ENCODE results near the gene SLC37A3. TPM values are rescaled to one million over a fixed set of nuclear protein-coding genes. Genes with fewer than 3 reads are reported as not detected.
"Not testable (repeated sequence)": the region's sequence is repeated elsewhere in the genome, so short reads cannot be mapped to it uniquely, and the experiment has no call there.

Gene SLC37A3
- polyA plus RNA-seq, 4 donors = 51.9 to 63.8 (median 57.2) TPM

DNA sequence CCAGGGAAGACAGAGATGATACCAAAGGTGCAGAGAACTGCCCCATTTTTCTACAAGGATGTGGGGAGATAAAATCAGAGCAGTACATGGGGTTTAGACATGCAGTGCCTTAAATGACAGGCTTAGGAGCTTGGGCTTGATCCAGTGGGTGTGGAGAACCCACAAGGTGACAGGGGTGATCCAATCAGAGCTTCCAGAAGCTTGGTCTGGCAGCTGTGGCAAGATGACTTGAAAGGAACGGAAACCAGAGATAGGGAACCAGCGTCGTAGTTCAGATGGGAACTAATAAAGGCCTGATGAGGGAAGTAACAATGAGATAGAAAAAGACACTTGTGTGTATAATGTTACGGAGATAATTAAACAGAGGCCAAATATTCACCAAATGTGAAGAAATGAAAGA is 80.7 kb downstream of the SLC37A3 start:
- DNase-seq (ENCODE audit: low read depth in 4 of 4, low spot score in 3 of 4) = no peak

DNA sequence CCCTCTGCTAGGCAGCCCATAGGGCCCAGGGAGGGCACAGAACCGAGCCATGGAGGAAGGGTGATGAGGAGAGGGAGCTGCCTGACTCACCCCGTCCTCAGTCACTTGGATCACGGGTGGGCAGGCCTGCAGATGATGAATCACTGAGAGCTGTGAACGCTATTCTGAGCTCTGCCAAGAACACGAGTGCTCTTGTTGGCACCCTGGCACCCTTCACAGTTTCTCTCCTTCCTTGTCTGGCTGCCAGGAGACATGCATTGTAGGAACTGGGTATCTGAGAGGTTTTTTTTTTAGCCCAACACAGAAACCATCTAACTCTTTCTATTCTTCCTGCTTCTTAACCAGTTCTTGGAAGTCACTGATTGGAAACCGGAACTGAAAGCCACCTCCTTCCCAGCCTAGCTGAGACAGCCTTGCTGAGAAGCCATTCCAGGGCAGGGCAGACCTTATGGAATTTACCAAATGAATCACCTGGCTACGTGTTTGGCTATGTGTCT is 82.1 kb downstream of the SLC37A3 start:
- no peak for DNase-seq (ENCODE audit: low read depth in 4 of 4, low spot score in 3 of 4)

DNA sequence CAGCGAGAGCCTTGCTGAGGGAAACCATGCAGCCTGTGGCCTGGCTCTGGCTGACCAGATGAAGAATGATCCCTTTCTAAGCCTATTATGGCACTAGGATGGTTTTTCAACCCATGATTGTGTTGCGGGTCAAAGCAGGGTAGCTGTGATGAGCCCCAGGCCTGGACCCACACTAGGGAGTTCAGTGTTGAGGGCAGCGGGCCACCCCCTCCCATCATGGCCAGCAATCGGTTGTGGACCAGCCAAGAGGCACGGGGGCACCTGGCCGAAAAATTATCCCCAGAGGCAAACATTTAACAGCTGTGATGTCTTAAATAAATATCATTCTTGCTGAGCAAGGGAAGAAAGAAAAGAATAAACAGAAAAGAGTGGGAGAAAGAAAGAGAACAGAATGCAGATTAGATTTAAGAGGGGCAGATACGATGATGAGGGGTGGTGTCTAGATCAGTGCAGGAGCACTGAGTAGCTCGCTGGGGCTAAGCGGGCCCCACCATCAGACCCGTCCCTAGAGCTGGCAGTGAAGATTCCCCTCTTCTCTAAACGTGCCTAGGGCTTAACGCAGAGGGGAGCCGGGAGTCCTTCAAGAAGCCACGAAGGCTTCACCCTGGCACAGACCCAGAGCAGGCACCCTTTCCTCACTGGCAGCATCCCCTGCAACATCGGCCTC is 82.7 kb downstream of the SLC37A3 start:
- no peak for DNase-seq (ENCODE audit: low read depth in 4 of 4, low spot score in 3 of 4)

DNA sequence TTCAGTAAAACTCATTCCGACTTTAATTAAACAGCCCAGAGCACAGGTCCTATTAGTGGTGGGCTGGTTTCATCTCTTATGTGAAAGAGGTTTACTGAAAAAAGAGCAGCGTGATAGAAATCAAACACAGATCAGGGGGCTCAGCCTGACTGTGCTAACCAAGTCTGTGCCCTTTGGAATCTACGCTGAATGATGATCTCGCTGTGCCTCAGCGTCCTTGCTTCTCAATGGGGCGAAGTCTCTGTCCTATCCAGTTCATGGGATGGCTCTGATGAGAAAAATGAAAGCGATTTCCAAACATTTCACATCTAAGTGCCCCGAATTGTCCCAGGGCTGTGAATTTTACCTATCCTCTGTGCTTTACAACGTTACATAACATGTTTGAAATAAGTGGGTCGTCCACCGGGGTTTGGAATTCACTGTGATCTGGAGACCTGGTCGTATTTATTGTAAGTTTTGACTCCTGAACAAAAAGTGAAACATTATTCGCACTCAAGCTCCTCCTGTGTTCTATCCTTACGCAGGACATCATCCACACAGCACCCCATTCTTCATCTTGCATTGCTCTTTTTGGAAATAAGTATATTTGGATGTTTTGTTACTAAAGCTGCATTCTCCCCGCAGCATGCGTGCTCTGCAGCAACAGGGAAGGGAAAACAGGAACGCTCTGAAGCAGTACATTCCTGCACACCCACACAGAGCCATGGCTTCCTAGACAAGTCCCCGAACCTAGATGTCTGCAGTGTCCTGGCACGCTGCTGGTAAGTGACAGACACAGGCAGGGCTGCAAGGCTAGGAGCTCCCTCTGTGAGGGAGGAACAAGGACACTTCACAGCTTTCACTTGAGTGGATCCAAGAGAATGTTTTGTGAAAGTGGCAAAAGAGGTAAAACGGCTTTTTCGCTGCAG is 83.5 kb downstream of the SLC37A3 start:
- no peak for DNase-seq (ENCODE audit: low read depth in 4 of 4, low spot score in 3 of 4)

DNA sequence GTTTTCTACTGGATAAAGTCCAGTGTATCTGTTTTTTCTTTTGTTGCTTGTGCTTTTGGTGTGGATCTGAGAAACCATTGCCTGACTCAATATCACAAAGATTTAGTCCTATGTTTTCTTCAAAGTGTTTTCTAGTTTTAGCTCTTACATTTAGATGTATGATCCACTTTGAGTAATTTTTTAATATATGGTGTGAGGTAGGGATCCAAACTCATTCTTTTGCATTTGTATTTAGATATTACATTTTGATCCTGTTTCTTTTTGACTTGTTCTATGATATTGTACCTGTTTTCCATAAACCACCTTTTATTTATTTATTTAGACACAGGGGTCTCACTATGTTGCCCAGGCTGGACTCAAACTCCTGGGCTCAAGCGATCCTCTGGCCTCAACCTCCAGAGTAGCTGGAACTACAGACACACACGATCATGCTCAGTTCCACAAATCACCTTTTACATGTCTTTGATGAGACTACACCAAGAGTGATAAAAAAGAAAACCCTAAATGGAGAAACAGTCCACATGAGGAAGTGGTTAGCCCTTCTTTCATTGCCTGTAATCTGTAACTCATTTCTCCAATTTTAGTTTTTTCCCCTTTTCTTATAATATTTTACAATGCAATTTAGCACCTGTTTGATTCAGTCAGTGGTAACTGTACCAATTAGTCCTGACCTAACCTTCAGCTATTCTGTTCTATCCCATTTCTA is 86.0 kb downstream of the SLC37A3 start:
- DNase-seq (ENCODE audit: low read depth in 4 of 4, low spot score in 3 of 4) = no peak

DNA sequence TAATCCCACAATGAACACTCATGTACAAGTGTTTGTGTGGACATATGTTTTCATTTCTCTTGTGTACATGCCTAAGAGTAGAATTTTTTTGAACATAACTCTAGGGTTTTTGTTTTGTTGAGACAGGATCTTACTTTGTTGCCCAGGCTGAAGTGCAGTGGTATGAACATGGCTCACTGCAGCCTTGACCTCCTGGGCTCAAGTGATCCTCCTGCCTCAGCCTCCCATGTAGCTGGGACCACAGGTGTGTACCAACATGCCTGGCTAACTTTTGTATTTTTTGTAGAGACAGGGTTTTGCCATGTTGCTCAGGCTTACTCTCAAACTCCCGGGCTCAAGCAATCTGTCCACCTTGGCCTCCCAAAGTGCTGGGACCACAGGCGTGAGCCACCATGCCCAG is 87.2 kb downstream of the SLC37A3 start:
- DNase-seq (ENCODE audit: low read depth in 4 of 4, low spot score in 3 of 4) = not testable (repeated sequence)

DNA sequence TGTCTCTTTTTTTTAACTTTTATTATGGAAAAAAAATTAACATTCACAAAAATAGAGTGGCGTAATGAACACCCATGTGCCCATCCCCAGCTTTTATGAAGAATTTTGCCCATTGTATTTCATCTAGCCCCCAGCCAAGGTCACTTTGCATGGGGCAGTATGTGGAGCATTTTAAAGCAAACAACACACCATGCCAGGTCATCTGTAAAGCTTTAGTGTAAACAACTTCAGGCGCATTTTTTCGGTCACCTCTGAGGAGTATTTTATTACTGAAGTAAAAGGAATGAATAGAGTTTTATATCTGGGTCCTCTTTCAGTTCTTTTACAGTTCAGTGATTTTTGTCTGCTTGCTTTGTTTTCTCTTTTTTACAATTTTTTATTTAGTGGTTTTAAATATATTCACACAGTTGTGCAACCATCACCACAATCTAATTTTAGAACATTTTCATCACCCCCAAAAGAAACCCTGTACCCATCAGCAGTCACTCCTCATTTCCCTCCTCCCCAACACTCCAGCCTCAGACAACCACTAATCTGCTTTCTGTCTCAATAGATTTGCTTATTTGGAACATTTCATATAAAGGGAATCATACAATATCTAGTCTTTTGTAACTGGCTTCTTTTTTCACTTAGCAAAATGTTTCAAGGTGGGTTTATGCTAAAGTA is 87.9 kb downstream of the SLC37A3 start:
- DNase-seq (ENCODE audit: low read depth in 4 of 4, low spot score in 3 of 4) = no peak

DNA sequence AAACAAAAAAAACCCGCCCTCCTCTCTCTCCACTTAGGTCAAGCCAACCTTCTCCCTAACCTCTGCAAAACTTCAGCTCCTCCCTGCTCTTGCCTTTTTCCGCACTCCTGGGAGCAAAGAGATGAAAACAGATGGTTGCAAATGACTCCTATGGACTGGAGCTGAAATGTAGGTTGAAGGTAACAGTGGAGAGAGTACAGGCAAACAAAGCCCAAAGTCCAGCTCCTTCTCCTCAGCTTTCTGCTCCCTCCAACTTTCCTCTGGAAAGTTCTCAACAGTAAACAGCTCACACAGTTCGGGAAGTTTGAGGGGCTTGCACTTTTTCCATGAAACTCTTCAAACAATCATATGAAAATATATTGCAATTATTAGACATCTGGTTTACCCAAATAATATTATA is 90.3 kb downstream of the SLC37A3 start:
- DNase-seq (ENCODE audit: low read depth in 4 of 4, low spot score in 3 of 4) = no peak

DNA sequence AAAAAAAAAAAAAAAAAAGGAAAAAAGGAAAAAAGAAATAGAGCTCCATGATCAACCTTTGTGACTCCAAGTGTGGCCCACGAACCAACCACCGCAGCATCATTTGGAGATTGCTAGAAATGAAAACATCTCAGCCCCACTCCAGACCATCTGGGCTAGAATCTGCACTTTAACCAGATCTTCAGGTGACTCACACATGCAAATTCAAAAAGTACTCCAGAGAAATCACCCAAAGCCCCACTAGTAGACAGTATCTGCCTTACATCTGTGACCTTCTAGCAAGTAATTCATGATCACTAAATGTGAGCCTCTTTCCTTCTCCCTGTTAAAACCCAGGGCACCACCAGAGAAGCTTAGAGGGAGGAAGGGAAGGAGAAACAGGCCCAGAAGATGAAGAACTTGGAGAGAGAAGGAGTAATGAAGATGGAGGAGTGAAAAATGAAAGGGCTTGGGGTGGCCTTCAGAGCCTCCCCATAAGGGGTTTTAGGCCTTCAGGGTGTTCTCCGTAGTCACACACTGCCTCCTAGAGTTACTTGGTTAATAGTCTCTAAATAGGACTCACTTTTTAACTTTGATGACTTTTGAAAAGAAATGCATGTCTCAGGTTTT is 94.0 kb downstream of the SLC37A3 start:
- no peak for DNase-seq (ENCODE audit: low read depth in 4 of 4, low spot score in 3 of 4)

DNA sequence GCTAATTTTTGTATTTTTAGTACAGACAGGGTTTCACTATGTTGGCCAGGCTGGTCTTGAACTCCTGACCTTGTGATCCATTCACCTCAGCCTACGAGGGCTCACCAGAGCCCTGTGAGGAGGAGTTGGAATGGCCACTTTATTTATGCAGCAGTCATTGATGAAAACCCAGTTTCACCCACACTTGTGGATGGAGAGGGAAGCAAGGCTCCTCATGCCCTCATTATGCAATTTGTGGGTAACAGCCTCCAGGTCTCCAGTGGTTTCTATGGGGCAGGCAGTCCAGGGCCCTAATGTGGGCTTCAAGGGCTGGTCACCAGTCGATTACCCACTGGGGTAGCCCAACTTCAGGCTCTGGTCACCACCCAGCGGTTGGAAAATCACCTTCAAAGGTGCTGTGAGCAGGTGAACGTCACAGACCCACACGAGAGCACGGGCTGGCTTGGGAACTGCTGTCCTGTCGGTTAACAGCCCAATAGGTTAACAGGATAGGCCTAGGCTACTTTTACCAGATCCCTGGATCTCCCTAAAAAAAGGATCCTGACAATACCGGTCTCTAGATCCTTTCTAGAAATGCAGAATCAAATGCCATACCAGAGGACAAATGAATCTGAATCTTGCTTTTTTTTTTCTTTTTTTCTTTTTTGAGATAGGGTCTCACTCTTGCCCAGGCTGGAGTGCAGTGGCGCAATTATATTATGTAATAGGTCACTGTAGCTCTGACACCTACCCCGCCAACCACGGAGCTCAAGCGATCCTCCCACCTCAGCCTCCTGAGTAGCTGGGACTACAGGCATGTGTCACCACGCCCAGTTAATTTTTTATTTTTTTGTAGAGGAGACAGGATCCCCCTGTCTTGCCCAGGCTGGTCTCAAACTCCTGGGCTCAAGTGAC is 97.8 kb downstream of the SLC37A3 start:
- DNase-seq (ENCODE audit: low read depth in 4 of 4, low spot score in 3 of 4) = no peak

DNA sequence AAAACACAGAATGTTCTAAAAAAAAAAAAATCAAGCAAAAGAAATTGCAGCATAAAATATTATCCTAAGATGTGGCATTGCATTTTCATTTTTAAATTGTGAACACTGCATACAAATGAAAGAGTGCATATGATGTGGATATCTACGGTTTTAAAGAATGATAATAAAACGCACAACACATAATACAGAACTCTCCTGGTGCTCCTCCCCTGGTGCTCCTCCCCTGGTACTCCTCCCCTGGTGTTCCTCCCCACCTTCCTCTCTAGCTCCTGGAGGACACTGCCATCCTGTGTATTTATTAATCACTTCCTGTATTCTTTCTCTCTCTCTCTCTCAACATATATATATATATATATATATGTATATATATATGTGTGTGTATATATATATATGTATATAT is 100.1 kb downstream of the SLC37A3 start:
- no peak for DNase-seq (ENCODE audit: low read depth in 4 of 4, low spot score in 3 of 4)

DNA sequence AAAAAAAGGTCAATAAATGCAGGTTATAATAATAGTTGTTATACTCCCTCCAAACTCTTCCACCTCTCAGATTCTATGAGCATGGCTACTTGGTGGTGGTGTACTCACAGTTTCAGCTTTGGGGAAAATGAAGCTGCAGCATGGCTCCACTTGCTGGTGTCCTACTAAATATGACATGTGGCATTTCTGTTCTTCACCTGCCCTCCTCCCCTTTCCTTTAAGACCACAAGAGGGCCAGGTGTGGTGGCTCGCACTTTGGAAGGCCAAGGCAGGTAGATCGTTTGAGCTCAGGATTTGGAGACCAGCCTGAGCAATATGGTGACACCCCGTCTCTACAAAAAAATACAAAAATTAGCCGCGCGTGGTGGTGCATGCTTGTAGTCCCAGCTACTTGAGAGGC is 101.1 kb downstream of the SLC37A3 start:
- no peak for DNase-seq (ENCODE audit: low read depth in 4 of 4, low spot score in 3 of 4)

DNA sequence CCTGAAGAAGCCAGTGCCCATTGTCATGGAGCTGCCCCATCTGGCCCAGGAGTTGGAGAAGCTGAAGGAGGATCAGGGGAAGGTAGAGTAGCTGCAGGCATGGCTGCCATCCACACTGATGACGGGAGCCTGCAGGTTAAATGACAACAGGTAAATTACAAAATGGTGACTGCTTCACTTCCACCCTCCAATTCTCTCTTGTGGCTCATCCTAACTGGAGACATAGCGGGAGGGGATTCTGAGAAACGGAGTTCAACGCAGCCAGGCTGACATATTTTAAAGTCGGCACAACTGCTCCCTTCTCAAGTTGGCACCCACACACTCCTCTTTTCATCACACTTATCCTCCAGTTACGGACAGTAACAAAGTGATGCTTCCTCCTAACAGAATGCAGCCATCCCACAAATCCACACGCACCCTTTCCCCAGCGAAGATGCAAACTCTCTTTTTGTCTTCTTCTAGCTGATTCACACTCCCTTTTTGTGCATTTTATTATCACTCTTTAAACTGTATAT is 103.0 kb downstream of the SLC37A3 start:
- DNase-seq (ENCODE audit: low read depth in 4 of 4, low spot score in 3 of 4) = no peak

DNA sequence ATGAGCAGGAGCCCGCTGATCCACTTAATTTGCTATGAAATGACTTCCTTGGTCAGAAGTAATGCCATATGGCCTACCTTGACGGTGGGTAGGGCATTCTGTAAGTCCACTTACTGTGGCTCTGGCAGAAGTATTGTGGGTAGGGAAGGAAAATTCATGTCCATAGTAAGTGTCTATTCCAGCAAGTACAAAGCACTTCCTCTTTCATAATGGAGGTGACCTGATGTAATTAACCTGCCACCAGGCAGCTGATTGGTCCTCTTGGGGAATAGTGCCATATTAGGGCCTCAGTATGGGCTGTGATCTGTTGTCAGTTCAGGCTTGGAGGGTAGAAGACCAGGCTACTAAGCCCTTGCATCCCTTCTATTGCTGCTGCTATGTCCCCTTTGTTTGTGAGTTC is 103.9 kb downstream of the SLC37A3 start:
- no peak for DNase-seq (ENCODE audit: low read depth in 4 of 4, low spot score in 3 of 4)

DNA sequence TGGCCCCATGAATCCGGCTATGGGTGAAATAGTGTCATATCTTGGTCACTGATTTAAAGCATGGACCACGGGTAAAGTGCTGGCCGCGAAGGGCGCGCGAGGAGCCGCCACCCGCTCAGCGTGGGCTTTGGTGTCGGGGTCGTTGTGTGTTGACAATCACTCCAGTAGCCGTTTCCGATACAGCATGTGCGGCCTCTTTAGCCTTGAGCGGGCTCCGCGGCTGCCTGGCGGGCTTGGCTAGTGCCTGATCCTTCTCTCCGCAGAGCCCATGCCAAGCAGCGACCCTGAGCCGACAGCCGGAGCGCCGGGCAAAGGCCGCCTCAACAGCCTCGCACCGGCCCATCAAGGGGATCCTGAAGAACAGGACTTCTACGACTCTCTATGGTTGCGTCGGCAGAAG is 105.9 kb downstream of the SLC37A3 start:
- DNase-seq (ENCODE audit: low read depth in 4 of 4, low spot score in 3 of 4) = no peak

DNA sequence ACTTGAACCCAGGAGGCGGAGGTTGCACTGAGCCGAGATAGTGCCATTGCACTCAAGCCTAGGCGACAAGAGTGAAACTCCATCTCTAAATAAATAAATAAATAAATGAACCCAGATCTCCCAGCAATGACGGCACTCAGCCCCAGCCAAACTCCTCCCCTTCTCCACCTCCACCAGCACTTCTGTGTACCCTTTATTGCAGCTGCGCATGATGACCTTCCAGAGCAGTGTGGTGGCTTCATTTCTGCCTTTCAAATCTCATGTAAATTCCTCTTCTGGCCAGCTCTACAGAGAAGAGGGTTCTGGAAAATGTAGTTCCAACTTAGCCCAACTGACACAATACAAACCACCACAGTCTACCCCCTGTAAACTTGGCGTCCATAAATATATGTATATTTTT is 108.5 kb downstream of the SLC37A3 start:
- no peak for DNase-seq (ENCODE audit: low read depth in 4 of 4, low spot score in 3 of 4)

DNA sequence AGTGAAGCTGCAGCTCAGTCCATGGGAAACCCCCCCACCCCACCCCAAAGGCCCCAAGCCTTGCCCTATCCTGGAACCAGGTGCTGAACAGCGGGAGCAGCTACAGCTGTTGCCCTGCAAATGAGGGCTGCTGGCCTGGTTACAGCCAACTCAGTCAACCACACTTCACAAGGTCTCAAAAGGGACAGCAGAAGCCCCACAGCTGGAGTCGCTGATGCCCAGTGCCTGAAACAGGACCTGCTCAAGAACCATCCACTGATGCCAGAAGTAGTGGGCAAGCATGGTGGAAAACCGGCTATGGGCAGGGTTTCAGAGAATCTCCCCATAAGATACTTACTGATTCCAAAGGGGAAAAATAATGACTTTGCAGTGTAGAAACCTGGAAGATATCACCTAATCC is 110.3 kb downstream of the SLC37A3 start:
- DNase-seq (ENCODE audit: low read depth in 4 of 4, low spot score in 3 of 4) = no peak

DNA sequence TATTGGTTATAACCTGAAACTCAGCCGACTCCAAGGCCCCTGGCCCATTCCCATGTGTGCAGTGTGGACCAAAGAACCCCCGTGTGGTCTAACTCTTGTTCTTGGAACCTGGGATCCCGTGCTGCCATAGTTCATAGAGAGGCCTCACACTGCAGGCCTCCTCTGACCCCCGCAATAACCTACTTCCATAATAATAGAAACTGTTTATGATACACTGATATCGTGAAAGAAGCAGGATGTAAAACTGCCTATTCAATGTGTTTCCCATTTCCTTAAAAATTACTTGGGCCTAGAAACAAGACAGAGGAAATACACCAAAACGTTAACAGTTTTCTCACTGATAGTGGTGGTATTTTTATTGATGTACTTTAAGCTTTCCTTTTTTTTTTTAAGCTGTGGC is 112.4 kb downstream of the SLC37A3 start:
- DNase-seq (ENCODE audit: low read depth in 4 of 4, low spot score in 3 of 4) = no peak

DNA sequence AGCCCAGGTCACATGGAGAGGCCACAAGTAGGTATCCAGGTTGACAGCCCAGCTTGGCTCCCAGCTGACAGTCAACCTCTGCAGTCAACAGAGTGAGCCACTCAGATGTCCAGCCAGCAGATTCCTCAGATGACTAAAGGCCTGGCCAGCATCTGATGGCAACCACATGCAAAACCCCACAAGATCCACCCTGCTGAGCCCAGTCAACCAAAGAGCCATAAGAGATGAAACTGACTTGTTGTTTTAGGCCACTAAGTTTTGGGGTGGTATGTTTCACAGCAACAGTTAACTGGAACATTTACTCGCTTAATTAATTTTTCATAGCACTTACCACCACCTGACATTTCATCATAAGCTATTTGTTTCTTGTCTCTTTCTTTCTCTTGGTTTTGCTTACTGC is 114.3 kb downstream of the SLC37A3 start:
- no peak for DNase-seq (ENCODE audit: low read depth in 4 of 4, low spot score in 3 of 4)

Measured in right renal pelvis (tissue), 4 donors.